Lung (tissue), 12 donors: ENCODE measurements around the gene ARPIN. TPM values are rescaled to one million over a fixed set of nuclear protein-coding genes. Genes with fewer than 3 reads are reported as not detected.

Experiments
- ATAC-seq: fragments of 200-7000 bp; cut with Tn5 transposase; one replicate; pipeline ENCODE4 v1.9.1; 2020; ENCODE audit warnings: moderate number of reproducible peaks; ENCODE audit not compliant: insufficient read depth, low FRiP score
- DNase-seq, 3 donors: peaks; one replicate each; pipeline ENCODE4 v3.0.0-alpha.2; 2013 to 2017
- H3K27ac ChIP-seq, 2 donors: one replicate each; pipeline ENCODE4 v1.5.1; 2013; ENCODE audit warnings: mild to moderate bottlenecking in 2 of 2, moderate library complexity in 2 of 2, control low read depth in 1 of 2, inconsistent platforms in 1 of 2, low read depth in 1 of 2, low read length in 1 of 2
- H3K27me3 ChIP-seq, 3 donors: one replicate each; pipeline ENCODE4 v1.5.1; 2013; ENCODE audit warnings: low read length in 2 of 3; ENCODE audit not compliant: control insufficient read depth in 3 of 3, insufficient read depth in 3 of 3
- H3K36me3 ChIP-seq, 4 donors: one replicate each; pipeline ENCODE4 v1.5.1; 2013; ENCODE audit warnings: low read length in 4 of 4, mild to moderate bottlenecking in 1 of 4, moderate library complexity in 1 of 4; ENCODE audit not compliant: control insufficient read depth in 4 of 4, insufficient read depth in 4 of 4
- H3K4me1 ChIP-seq, 5 donors: one replicate each; pipeline ENCODE4 v1.5.1; 2013; ENCODE audit warnings: low read length in 5 of 5, mild to moderate bottlenecking in 2 of 5, moderate library complexity in 1 of 5; ENCODE audit not compliant: control insufficient read depth in 5 of 5, insufficient read depth in 5 of 5
- H3K4me3 ChIP-seq: one replicate; pipeline ENCODE4 v1.5.1; 2013; ENCODE audit warnings: mild to moderate bottlenecking, control low read depth, moderate library complexity
- H3K9ac ChIP-seq, 2 donors: one replicate each; pipeline ENCODE4 v1.5.1; 2013; ENCODE audit warnings: low read length in 2 of 2, control low read depth in 1 of 2; ENCODE audit not compliant: insufficient read depth in 1 of 2
- H3K9me3 ChIP-seq, 4 donors: one replicate each; pipeline ENCODE4 v1.5.1; 2013; ENCODE audit warnings: low read length in 3 of 4, mild to moderate bottlenecking in 1 of 4, moderate library complexity in 1 of 4; ENCODE audit not compliant: control insufficient read depth in 4 of 4, insufficient read depth in 3 of 4
- WGBS, 2 donors: extraction: QIAGEN DNeasy Blood & Tissue Kit; methylation state at CpG; one replicate each; pipeline ENCODE4 v1.1.7; 2013; 5-methylcytosine and 5-hydroxymethylcytosine counted together
- polyA plus RNA-seq, 2 donors: library from polyadenylated mRNA; stranded (reverse); fragments of 200-250 nt; gene quantifications; one replicate each; pipeline ENCODE4 v1.2.1, GENCODE V29; 2013
- total RNA-seq, 2 donors: library from RNA; depleted of rRNA in 1 of 2; stranded (reverse); fragments of >200 nt in 1 of 2; gene quantifications; one replicate each; pipeline ENCODE4 v1.2.1, GENCODE V29; 2014 to 2021
- TF ChIP-seq, protein P1 (sequence below): IDR thresholded peaks from 2 replicates; pipeline ENCODE4 v1.5.1; 2012; ENCODE audit warnings: mild to moderate bottlenecking; ENCODE audit errors: control extremely low read depth, extremely low read depth
- donor health status: control.
- donor health status: control.
- donor health status: Bipolar disorder and iron deficiency.
- donor health status: healthy.
- donor health status: DM: yes; HTN: yes; CAD: no.

ARPIN gene
- total and polyA plus RNA-seq, 4 donors, result 9.0 to 28.5 (median 18.7) TPM

DNA sequence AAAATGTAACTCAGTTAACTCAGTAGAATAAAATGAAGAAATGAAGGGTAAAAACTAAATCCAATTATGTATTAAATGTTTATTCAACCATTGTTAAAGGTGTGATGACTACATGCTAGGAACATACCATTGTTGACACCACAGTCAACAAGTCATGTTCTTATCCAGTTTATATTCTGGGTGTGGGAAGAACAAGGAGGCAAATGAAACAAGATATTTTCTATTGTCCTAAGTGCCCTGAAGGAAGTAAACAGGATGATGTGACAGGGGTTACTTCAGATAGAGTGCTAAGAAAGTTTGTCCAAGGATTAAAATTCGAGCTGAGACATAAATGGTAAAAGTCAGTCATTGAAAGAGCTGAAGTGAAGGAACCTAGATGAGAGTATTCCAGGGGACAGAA is 32.0 kb downstream of the ARPIN start:
- 64 to 88% methylated on average over 1 of the region's 1 CpG for WGBS, 2 donors
- Histone ChIP-seq H3K36me3 (peaks cover 4 to 23% (median 14%) of the 10 kb centered on the region in 4 donors), H3K9ac (no peak overlapping the region), H3K9me3 (no peaks in the 10 kb centered on the region), H3K4me3 (no peak overlapping the region), H3K27ac (no peak overlapping the region), H3K27me3 (no peaks in the 10 kb centered on the region), H3K4me1 (no peaks in the 10 kb centered on the region)
- ATAC-seq (no peak), DNase-seq (no peak)
- TF ChIP-seq, protein P1, sequence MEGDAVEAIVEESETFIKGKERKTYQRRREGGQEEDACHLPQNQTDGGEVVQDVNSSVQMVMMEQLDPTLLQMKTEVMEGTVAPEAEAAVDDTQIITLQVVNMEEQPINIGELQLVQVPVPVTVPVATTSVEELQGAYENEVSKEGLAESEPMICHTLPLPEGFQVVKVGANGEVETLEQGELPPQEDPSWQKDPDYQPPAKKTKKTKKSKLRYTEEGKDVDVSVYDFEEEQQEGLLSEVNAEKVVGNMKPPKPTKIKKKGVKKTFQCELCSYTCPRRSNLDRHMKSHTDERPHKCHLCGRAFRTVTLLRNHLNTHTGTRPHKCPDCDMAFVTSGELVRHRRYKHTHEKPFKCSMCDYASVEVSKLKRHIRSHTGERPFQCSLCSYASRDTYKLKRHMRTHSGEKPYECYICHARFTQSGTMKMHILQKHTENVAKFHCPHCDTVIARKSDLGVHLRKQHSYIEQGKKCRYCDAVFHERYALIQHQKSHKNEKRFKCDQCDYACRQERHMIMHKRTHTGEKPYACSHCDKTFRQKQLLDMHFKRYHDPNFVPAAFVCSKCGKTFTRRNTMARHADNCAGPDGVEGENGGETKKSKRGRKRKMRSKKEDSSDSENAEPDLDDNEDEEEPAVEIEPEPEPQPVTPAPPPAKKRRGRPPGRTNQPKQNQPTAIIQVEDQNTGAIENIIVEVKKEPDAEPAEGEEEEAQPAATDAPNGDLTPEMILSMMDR, result no peak

DNA sequence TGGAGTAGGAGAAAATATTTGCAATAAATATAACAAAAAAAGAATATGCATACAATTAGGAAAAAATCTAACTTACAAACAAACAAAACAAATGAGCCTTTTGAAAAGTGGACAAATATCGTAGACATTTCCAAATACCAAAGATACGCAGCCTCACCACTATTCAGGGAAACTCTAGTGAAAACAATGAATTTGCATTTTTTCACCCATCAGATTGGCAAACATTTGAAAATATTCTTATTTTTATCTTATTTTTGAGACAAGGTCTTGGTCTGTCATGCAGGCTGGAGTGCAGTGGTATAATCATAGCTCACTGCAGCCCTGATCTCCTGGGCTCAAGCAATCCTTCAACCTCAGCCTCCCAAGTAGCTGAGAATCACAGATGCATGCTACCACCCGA is 34.4 kb downstream of the ARPIN start:
- TF ChIP-seq, protein P1, result no peak
- no peak overlapping the region for H3K9ac ChIP-seq
- no peak overlapping the region for H3K27ac ChIP-seq
- no peak overlapping the region for H3K4me3 ChIP-seq
- H3K27me3 ChIP-seq, result no peaks in the 10 kb centered on the region
- H3K36me3 ChIP-seq, result peaks cover 3 to 17% (median 11%) of the 10 kb centered on the region in 4 donors
- 66 to 81% methylated on average over 3 of the region's 3 CpGs for WGBS, 2 donors
- no peak for ATAC-seq
- H3K4me1 ChIP-seq, result no peaks in the 10 kb centered on the region
- no peaks in the 10 kb centered on the region for H3K9me3 ChIP-seq
- no peak for DNase-seq

DNA sequence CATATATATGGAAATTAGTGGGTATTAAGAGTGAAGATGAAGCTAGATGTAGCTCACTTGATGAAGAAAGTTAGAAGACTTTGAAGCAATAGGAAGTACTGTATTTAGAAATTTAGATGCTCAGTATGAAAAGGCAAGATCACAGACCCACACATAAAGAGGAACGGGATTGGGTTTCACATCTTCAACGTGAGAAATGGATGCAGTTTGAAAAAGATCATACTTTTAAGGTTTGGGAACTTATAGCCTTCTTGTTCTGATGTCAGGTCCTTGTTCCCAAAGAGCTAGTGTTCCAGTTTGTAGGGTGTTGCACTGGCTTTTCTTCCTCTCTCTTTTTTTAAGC is 35.7 kb downstream of the ARPIN start:
- H3K4me3 ChIP-seq, result no peak overlapping the region
- H3K4me1 ChIP-seq, result no peaks in the 10 kb centered on the region
- H3K9me3 ChIP-seq, result no peaks in the 10 kb centered on the region
- peaks cover 4 to 17% (median 13%) of the 10 kb centered on the region in 4 donors for H3K36me3 ChIP-seq
- no peak for DNase-seq
- no peak for ATAC-seq
- no peaks in the 10 kb centered on the region for H3K27me3 ChIP-seq
- 24 to 74% methylated on average over 2 of the region's 2 CpGs for WGBS, 2 donors
- no peak overlapping the region for H3K9ac ChIP-seq
- no peak overlapping the region for H3K27ac ChIP-seq
- TF ChIP-seq, protein P1, result no peak

DNA sequence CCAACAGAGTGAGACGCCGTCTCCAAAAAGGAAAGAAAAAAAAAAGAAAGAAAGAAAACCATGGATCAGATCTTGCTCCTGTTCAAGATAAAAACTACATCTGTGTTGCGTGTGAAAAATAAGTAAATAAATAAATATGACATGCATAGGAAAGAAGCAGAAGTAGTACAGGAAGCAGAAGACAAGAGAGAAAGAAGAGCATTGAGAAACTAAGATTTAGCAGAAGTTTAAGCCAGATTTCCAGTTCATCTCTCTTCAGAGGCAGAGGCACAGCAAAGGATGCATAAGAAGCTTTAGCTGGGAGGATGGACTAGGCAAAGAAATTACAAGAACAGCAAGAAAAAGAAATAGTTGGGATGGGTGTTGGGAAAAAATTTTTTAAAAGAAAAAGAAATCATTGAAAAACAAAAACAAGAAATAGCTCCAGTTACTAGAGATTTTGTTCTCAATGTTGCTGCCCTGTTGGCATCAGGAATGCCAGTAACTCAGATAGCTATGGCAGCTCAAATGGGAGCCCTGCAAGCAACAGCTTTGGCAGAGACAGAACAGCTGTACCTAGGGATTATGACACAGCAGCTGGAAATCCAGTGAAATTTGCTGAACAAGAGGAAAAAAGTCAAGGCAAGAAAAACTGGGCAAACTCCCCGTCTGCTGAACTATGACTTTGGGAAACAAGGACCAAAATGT is 36.2 kb downstream of the ARPIN start:
- Histone ChIP-seq H3K27me3 (no peaks in the 10 kb centered on the region), H3K36me3 (peaks cover 4 to 18% (median 14%) of the 10 kb centered on the region in 4 donors), H3K27ac (peak overlapping the region in 1 of 2 donors; percentile 4), H3K4me1 (no peaks in the 10 kb centered on the region), H3K9ac (no peak overlapping the region), H3K9me3 (no peaks in the 10 kb centered on the region), H3K4me3 (no peak overlapping the region)
- ATAC-seq, result no peak
- TF ChIP-seq, protein P1, result no peak
- WGBS, 2 donors, result 77 to 83% methylated on average over 4 of the region's 4 CpGs
- DNase-seq, result no peak
